SHP77 treated with DMSO at 0.1 percent for 48 hours (cell line): ENCODE data around the gene MRE11.

Experiments
- DNase-seq: peaks from one replicate; lab custom pipeline; 2025; lab: John Stamatoyannopoulos, UW

The MRE11 gene

GRCh38 chr11:94493281-94494125 lies at the start of gene MRE11, which contains the start of gene ANKRD49:
Gene MRE11 (minus strand): TSS chr11:94493844. CDS start chr11:94492801, 1,043 bp downstream.
Gene ANKRD49 (plus strand): TSS chr11:94493984. CDS start chr11:94496694, 2,710 bp downstream.
- DNase-seq: peak; percentile 95

DNA sequence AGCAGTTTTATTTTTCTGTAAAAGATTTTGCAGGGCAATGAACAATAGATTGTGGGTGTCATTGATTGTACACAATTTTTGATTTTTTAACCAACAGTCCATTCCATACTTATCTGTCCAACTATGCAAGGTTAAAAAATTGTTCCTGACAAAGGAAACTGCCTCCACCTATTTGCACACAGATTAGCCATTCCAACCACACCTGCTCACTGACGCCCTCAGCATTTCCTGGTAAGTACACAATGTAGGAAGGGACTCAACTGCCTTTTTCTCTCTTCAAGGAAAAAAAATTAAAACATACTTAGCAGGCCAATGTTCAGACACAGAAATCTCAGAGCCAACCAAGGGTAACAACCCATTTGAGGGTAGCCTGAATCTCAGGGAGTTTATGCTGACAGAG lies 45.8 kb upstream of the MRE11 start:
- DNase-seq: no peak

DNA sequence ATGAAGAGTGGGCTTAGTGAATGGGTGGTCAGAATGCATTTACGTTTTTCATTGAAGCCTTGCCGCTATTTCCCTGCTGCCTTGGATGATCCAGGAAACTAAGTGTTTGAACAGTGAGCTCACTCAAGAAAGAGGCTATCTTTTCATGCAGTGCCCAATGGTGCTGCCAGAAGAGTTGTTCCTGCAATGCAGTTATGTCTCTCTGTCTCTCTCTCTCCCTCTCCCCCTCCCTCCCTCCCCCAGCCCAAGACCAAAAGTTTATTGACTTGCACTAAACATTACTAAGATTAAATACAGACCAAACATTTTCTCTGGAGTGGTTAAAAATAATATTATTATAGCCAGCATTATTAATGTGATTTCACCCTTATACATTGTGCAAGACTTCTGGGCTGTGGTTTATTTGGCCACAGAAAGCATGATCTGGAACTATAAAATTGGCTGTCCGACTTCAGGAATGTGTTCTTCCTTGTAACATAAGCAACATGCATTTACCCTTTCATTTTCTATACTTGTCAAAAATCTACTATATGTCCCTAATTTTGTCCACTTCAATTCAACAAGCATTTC lies 43.5 kb upstream of the MRE11 start:
- no peak for DNase-seq

DNA sequence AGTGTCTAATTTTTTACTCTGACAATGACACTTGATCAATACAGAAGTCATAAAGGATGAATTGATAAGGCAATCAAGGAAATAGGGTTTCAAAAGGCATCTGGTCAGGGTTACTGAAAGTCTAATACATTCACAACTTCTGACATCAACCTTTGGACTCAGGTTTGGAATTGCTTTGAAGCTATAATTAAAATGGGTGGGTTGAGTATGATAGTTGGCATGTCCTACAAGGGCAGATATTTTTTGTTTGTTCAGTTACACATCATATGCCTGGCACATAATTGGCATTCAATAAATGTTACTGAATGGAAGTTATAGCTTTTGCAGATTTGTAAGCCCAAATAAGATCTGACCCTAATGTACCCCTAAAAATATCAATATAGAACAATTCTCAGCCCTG lies 42.7 kb upstream of the MRE11 start:
- no peak for DNase-seq

DNA sequence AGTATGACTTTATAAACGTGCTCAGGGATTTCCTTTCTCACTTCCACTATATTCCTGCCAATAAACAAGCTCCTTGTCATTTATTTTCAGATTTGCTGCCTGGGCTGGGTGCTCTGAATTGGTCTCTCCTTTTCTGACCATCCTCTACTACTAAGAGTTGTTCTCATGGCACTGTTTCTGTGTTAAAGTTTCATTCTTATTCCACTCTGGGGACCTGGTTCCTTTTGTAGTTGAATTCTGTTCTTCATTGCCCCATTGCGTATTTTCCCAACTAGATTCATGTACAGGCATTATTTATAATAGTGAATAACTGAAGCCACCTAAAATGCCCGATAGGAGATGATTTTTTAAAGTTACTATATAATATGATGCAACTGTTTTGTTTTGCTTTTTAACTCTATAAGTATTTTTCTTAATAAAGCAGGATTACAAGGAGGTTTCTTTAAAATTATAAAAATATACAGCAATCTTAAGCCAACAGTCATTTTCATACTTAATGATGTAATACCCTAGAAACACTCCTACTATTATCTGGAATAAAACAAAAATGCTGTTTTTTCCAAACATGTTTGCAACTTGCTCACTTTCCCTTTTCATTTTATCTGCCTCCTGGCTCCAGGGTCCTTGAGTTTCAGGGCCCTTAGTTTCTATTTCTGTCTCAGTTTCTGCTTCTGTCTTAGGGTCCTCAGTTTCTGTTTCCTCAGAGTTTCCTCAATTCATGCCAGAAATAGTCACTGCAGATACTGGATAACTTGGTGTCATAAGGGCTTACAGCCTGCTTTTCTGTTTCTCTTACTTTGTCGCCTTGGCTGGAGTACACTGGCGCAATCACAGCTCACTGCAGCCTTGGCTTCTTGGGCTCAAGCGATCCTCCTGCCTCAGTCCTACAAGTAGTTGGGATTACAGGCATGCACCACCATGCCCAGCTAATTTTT lies 40.3 kb upstream of the MRE11 start:
- DNase-seq: no peak

DNA sequence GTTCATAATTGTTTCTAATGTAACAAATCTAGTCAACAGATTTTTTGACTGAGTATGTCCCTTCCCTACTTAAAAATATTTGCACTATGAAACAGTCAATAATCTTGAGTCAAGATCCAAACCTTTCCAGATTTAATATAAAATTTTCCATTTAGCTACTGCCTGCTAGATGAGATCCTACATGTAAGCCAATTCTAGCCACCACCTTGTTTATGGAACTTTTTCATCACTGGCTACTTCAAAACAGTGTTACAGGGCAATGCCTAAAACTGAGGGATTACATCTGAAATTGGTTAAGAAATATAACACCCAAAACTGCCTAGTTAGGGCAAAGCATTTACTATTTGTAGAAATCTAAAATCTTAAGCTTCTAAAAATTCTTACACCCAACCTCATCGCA lies 39.6 kb upstream of the MRE11 start:
- DNase-seq: no peak

- no peak for DNase-seq
Observed at GRCh38 chr11:94532211-94532610, 38.6 kb upstream of the MRE11 start.

- DNase-seq: no peak
Observed at GRCh38 chr11:94528551-94528950, 34.9 kb upstream of the MRE11 start.

DNA sequence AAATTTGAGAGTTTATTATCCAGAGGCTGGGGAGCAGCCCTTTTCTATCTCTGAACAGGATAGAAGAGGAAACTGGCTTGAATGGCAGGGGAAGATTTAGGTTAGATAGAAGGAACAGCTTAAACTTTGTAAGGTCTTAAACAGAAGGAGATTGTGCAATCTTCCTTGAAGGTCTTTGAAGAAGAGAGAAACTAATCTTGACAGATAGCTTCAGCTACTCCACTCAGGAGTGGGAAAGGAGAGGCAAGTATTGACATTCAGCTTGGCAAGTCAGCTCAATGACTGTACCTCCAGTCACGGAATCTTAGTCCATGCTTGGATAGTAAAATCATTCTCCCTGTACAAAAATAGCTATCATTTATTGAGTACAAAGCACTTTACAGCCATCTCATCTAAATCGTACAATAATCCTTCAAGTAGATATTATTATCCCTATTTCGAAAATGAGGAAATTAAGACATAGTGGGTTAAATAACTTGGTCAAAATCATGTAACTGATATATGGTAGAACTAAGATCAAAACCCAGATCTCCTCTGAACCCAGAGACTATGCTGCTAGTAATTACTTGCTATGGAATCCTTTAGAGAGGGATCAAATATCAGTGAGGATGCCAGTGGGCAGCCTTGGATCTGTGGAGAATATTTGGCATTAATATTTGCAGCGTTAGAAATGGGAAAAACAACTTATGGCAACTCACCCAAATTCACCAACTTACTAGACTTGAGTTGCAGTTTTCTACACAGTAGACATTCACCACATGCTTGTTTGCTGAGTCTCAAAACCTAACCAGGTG lies 33.2 kb upstream of the MRE11 start:
- no peak for DNase-seq

DNA sequence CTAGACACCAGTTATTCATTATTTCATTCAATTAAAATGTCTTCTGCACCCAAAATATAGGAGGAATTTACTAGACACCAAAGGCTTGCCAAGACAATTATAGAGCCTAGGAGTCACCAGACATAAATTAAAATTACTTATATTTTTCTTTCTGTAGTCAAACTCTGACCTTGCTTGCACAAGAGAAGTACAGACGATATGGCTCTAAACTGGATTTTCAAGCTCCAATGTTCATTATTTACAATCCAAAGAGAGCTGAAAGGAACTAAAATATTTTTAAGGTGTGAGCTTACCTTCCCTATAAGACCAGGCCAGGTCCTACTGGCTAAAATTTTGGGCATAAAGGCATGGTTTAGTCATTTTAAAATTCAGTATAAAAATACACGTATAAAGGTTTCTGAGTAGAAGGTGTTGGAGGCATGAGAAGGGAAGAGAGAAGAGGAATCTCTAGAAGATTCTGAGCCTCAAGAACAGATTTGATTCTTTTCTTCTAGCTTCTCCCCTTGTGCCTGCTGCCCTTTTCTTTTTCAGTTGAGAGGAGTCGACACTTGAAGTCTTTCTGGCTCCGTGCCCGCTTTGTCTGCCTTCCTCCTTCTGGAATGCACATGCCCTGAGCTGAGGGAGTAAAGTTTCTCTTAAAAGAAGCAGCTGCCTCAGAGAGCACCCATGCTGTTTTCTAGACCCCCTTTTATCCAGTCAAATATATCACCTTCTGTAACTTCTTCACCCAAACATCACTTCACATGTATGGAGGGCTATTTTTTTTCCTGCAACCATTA lies 32.1 kb upstream of the MRE11 start:
- DNase-seq: no peak

- DNase-seq: no peak
Observed at GRCh38 chr11:94524341-94524740, 30.7 kb upstream of the MRE11 start.

- DNase-seq: no peak
Observed at GRCh38 chr11:94521684-94522083, 28.0 kb upstream of the MRE11 start.

DNA sequence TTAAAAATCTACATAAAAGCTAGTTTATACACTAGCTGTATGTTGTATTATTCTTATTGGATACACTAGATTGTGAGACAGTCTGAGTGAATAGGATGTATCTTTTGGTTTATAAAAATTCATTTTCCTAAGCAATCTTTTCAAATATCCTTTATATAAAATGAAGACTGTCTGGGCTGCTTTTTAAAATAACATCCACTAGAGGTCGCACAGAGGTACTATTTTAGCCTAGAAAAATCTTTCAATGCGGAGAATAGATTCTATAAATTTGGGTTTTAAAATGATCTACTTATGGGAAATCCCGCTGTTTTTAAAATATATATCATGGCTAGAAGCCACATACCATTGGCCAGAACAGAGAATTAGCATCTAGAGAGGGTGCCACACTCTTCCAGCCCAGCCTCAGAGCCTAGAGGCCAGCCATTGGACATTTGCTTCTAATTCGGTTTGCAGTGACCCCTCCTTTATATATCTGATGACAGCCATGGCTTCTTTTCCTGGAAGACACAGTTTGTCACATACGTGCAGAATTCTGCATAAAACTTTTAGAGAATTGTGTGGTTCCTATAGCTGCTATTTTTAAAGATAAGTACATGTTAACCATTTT lies 25.9 kb upstream of the MRE11 start:
- DNase-seq: no peak

DNA sequence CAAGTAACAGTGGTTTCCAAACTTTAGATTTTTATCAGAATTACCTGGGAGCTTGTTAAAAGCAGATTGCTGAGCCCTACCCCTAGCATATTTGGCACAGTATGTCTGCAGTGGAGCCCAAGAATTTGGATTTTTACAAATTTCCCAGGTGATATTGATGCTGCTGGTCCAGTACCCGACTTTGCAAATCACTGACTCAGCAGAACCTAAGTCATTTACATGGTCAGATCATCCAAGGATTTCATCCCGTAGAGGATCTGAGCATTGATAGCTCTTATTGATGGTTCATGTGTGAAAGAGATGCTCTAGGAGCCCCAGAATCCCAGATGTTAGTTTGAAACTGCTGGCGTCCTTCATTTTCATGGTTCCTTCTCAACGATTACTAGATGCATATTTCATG lies 24.7 kb upstream of the MRE11 start:
- no peak for DNase-seq

- DNase-seq: no peak
Observed at GRCh38 chr11:94516725-94517124, 23.1 kb upstream of the MRE11 start.

DNA sequence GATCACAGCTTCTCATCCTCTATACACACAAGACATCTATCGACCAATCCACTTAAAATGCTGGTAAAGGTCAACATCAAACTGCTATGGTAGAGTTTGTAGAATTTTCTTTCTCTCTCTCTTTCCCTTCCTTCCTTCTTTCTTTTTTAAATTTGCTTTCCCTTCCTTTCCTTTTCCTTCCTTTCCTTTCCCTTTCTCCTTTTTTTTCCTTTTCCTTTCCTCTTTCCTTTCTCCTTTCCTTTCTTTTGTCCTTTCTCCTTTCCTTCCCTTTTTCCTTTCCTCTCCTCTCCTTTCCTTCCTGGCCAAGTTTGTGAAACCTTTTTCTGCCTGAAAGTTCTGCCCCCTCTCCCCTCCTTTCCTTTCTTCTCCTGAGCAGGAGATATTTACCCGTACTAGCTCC lies 21.8 kb upstream of the MRE11 start:
- no peak for DNase-seq

GRCh38 chr11:94513091-94513490 lies 19.4 kb upstream of the MRE11 start:
- DNase-seq: no peak

DNA sequence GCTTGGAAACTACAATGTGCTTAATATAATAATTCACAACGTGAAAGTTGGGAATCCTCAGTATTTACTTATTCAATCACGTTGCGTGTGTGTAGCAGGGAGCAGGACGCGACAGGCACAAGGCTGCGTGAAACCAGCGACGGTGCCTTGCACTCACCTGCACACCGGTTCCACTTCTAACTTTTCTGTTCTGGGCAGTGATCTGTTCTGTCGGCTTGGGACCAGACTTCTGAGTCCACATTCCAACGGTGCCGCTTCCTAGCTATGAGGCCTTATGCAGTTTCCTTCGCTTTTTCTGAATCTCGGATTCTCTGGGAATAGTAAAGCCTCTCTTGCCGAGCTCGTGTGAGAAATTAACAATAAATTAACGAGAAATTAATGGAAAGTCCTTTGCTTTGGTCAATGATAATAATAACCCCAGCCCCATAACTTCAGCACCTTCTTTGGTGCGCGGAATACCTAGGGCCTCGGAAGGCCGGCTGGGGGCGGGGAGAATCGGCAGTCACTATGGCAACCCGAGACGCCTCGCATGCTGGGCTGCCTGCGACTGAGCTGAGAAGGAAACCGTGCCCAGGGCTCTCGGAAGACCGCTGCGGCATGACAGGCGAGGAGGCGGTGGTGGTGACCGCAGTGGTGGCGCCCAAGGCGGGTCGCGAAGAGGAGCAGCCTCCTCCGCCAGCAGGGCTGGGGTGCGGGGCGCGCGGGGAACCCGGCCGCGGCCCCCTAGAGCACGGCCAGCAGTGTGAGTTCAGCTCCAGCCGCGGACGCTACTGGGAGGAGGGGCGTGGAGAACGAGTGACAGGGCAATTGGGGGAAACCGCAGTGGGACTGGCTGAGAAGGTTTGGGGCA lies 18.5 kb upstream of the MRE11 start, which contains the start of gene C11orf97:
Gene C11orf97 (plus strand): TSS at position 530 of the 850 bp plus-strand sequence. CDS start 68 bp downstream, at position 598.
- DNase-seq: no peak

- no peak for DNase-seq
Observed at GRCh38 chr11:94507485-94507884, 13.8 kb upstream of the MRE11 start.
